Endothelial cell of umbilical vein (primary cell): ENCODE data around the gene DMD. TPM values are rescaled to one million over a fixed set of nuclear protein-coding genes. Genes with fewer than 3 reads are reported as not detected.

Experiments
- BruUV-seq: library from RNA; stranded (reverse); fragments of 400-500 nt; replicated peaks from 2 replicates; lab custom pipeline; 2021; lab: Mats Ljungman, UMichigan
- CTCF ChIA-PET: fragments of 300-600, 350-600 bp; sonication (Branson Sonifier 250); formaldehyde crosslinking; loops from one replicate; lab custom pipeline; 2021; ENCODE audit warnings: antibody characterized with exemption, inconsistent platforms; lab: Charles Lee
- POLR2A ChIA-PET: fragments of 300-600, 350-600 bp; sonication (Branson Sonifier 250); formaldehyde crosslinking; loops from one replicate; lab custom pipeline; 2021; ENCODE audit warnings: antibody characterized with exemption, inconsistent platforms; lab: Charles Lee
- DNase-seq: peaks from one replicate; pipeline ENCODE4 v3.0.0-alpha.2; 2011; ENCODE audit warnings: low read depth, low spot score
- FAIRE-seq: peaks from 2 replicates; lab custom pipeline; 2011; peaks lifted over from hg19 to GRCh38; lab: Jason Lieb, UNC
- H2AFZ ChIP-seq: 2 replicates; pipeline ENCODE4 v1.6.0; 2012; ENCODE audit warnings: low read depth, low read length, control low read depth, inconsistent platforms
- H3K27ac ChIP-seq: 2 replicates; pipeline ENCODE4 v1.5.1; 2011; ENCODE audit warnings: low read depth, mild to moderate bottlenecking, control low read depth, low read length, moderate library complexity; ENCODE audit not compliant: insufficient read depth
- H3K27me3 ChIP-seq, 2 experiments: 2 replicates each; pipeline versions ENCODE4 v1.6.0 to v1.6.1; 2011; ENCODE audit warnings: low read length in 2 of 2, mixed read lengths in 1 of 2; ENCODE audit not compliant: control insufficient read depth in 2 of 2, insufficient read depth in 2 of 2
- H3K36me3 ChIP-seq, 2 experiments: 2 replicates in 1 of 2; 3 replicates in 1 of 2; pipeline ENCODE4 v1.5.1; 2011; ENCODE audit warnings: low read length in 2 of 2, mild to moderate bottlenecking in 1 of 2, moderate library complexity in 1 of 2; ENCODE audit not compliant: control insufficient read depth in 2 of 2, insufficient read depth in 2 of 2; ENCODE audit errors: extremely low read depth in 1 of 2
- H3K4me1 ChIP-seq: 3 replicates; pipeline ENCODE4 v1.5.1; 2011; ENCODE audit warnings: mild to moderate bottlenecking, low read length; ENCODE audit not compliant: control insufficient read depth, insufficient read depth; ENCODE audit errors: extremely low read depth
- H3K4me2 ChIP-seq: 2 replicates; pipeline ENCODE4 v1.6.1; 2011; ENCODE audit warnings: low read length, control low read depth, mixed read lengths; ENCODE audit not compliant: insufficient read depth
- H3K4me3 ChIP-seq, 3 experiments: fragments of 200-600 bp in 1 of 3; sonication (generic), shearing (Covaris generic) in 1 of 3; replicated peaks in 1 of 3; 2 replicates each; pipeline ENCODE4 v1.5.1; 2011 to 2016; ENCODE audit warnings: control low read depth in 3 of 3, low read length in 3 of 3, mild to moderate bottlenecking in 2 of 3, inconsistent platforms in 1 of 3, low read depth in 1 of 3, moderate library complexity in 1 of 3; ENCODE audit not compliant: insufficient read depth in 1 of 3
- H3K79me2 ChIP-seq: 2 replicates; pipeline ENCODE4 v1.6.0; 2012; ENCODE audit warnings: low read length, inconsistent platforms; ENCODE audit not compliant: control insufficient read depth, insufficient read depth
- H3K9ac ChIP-seq: replicated peaks from 2 replicates; pipeline ENCODE3; 2011; ENCODE audit warnings: low read length, control low read depth; ENCODE audit not compliant: insufficient read depth; ENCODE audit errors: extremely low read depth
- H3K9me1 ChIP-seq: replicated peaks from 3 replicates; pipeline ENCODE4 v1.6.0; 2011; ENCODE audit warnings: mild to moderate bottlenecking, low read length; ENCODE audit not compliant: control insufficient read depth, insufficient read depth; ENCODE audit errors: extremely low read depth
- H3K9me3 ChIP-seq: replicated peaks from 2 replicates; pipeline ENCODE4 v1.5.1; 2012; ENCODE audit warnings: low read length, inconsistent platforms; ENCODE audit not compliant: control insufficient read depth, insufficient read depth
- H4K20me1 ChIP-seq: replicated peaks from 2 replicates; pipeline ENCODE3; 2011; ENCODE audit warnings: mild to moderate bottlenecking, low read length; ENCODE audit not compliant: control insufficient read depth, insufficient read depth; ENCODE audit errors: extremely low read depth
- EZH2 ChIP-seq: IDR thresholded peaks from 2 replicates; pipeline ENCODE4 v1.6.1; 2012; ENCODE audit warnings: borderline replicate concordance, low read depth, mild to moderate bottlenecking, moderate library complexity, low read length, inconsistent platforms; ENCODE audit not compliant: severe bottlenecking
- FOS ChIP-seq: IDR thresholded peaks from 2 replicates; pipeline ENCODE4 v1.6.1; 2011; ENCODE audit warnings: mild to moderate bottlenecking, low read length, moderate library complexity, borderline replicate concordance; ENCODE audit not compliant: insufficient read depth
- JUN ChIP-seq: IDR thresholded peaks from 2 replicates; pipeline ENCODE4 v1.6.1; 2011; ENCODE audit warnings: borderline replicate concordance, low read depth; ENCODE audit not compliant: insufficient read length, insufficient read depth
- MYC ChIP-seq: IDR thresholded peaks from one replicate; pipeline ENCODE4 v1.6.1; 2011; ENCODE audit warnings: mild to moderate bottlenecking, low read depth, low read length
- POLR2AphosphoS5 ChIP-seq: IDR thresholded peaks from 2 replicates; pipeline ENCODE4 v1.6.1; 2012; ENCODE audit warnings: low read depth, mild to moderate bottlenecking, control low read depth, low read length, moderate library complexity; ENCODE audit not compliant: insufficient read depth
- dilution Hi-C: fragments of 300-500 bp; cut with MboI; formaldehyde crosslinking; loops from one replicate; pipeline ENCODE4 v1.15.0; 2019; ENCODE audit warnings: low sequenced_read_pairs; ENCODE audit not compliant: extremely low pct_ligation_motif_present
- intact Hi-C: fragments of 100-400 bp; cut with micrococcal nuclease; formaldehyde crosslinking; loops from one replicate; pipeline ENCODE4 v1.10.0; 2022
- polyA plus RNA-seq, 4 experiments: library from polyadenylated mRNA; depleted of rRNA in 3 of 4; stranded (reverse) in 3 of 4; unstranded in 1 of 4; fragments of >200 nt; gene quantifications; 2 replicates each; pipeline versions ENCODE4 v1.2.1 to v1.2.3, GENCODE V29; 2011 to 2012; ENCODE audit warnings: missing spikeins in 1 of 4
- total RNA-seq: library from RNA; stranded (reverse); gene quantifications from 2 replicates; pipeline ENCODE4 v1.2.3, GENCODE V29; 2021
- TF ChIP-seq, protein P1 (sequence below), 2 donors: IDR thresholded peaks; 1 replicate in 1 of 2; 2 replicates in 1 of 2; pipeline ENCODE4 v1.5.1; 2011; ENCODE audit warnings: low read length in 2 of 2, mild to moderate bottlenecking in 2 of 2, moderate library complexity in 2 of 2, control low read depth in 1 of 2, inconsistent platforms in 1 of 2, low read depth in 1 of 2; ENCODE audit not compliant: insufficient read depth in 1 of 2; ENCODE audit errors: extremely low read depth in 1 of 2

The DMD gene
- total and polyA plus RNA-seq, 2 donors (not counting 3 experiments of a cell fraction or from before 2014, with no cell fraction given), result 7.3 to 9.0 TPM

DNA sequence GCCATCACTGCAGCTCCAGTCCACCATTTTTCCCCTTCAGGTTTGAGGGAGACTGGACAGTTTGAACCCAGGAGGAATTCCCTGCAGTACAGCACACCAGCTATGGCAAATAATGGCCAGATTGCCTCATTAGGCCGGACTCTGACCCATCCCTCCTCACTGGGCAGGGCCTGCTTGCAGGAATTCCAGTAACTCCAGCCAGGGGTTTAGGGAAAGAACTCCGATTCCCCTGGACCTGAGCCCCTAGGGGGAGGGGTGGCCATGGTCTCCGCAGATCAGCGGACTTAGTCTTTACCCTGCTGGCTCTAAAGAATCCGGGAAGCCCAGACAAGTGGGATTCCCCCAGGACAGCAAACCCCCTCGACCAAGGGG is 342.8 kb downstream of the DMD start:
- BruUV-seq, result no TSS peak
- no peak overlapping the region for H3K4me3 ChIP-seq
- DNase-seq (no peak), FAIRE-seq (no peak)
- TF ChIP-seq, protein P1, sequence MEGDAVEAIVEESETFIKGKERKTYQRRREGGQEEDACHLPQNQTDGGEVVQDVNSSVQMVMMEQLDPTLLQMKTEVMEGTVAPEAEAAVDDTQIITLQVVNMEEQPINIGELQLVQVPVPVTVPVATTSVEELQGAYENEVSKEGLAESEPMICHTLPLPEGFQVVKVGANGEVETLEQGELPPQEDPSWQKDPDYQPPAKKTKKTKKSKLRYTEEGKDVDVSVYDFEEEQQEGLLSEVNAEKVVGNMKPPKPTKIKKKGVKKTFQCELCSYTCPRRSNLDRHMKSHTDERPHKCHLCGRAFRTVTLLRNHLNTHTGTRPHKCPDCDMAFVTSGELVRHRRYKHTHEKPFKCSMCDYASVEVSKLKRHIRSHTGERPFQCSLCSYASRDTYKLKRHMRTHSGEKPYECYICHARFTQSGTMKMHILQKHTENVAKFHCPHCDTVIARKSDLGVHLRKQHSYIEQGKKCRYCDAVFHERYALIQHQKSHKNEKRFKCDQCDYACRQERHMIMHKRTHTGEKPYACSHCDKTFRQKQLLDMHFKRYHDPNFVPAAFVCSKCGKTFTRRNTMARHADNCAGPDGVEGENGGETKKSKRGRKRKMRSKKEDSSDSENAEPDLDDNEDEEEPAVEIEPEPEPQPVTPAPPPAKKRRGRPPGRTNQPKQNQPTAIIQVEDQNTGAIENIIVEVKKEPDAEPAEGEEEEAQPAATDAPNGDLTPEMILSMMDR (IDR thresholded peaks at IDR 0.05; ENCODE audit: extremely low read depth in 1 of 2, insufficient read depth in 1 of 2, low read depth in 1 of 2, low read length in 2 of 2), result no peak
- no peak for TF ChIP-seq POLR2AphosphoS5
- no peak for TF ChIP-seq FOS
- TF ChIP-seq JUN, result no peak
- no peak for TF ChIP-seq MYC
- TF ChIP-seq EZH2, result no peak
- H2AFZ ChIP-seq, result no peak overlapping the region
- ChIA-PET POLR2A (no interaction called here), CTCF (no interaction called here)
- no peaks in the 10 kb centered on the region for H3K79me2 ChIP-seq
- no peaks in the 10 kb centered on the region for H3K9me1 ChIP-seq
- H3K4me2 ChIP-seq, result no peak overlapping the region
- no peaks in the 10 kb centered on the region for H3K9me3 ChIP-seq
- H4K20me1 ChIP-seq, result no peaks in the 10 kb centered on the region
- H3K36me3 ChIP-seq, result no peaks in the 10 kb centered on the region
- no peaks in the 10 kb centered on the region for H3K27me3 ChIP-seq
- no peaks in the 10 kb centered on the region for H3K4me1 ChIP-seq
- dilution Hi-C loops (no loop called here), intact Hi-C loops (no loop called here)
- H3K27ac ChIP-seq, result no peak overlapping the region
- H3K9ac ChIP-seq, result no peak overlapping the region
